HG02981 (cell line): ENCODE measurements around the gene G6PD.
"Not testable (repeated sequence)": the region's sequence is repeated elsewhere in the genome, so short reads cannot be mapped to it uniquely, and the experiment has no call there.

Experiments
- ATAC-seq: cut with Tn5 transposase; IDR thresholded peaks from one replicate; pipeline ENCODE4 v1.9.1; 2021; ENCODE audit warnings: mild to moderate bottlenecking, moderate library complexity; ENCODE audit not compliant: unreplicated experiment

G6PD gene

GRCh38 chrX:154546354-154547244 lies at the start of gene G6PD:
Gene G6PD (minus strand): TSS chrX:154546846. CDS start chrX:154546155, 691 bp downstream.
- ATAC-seq: peak; percentile 38

- no peak for ATAC-seq
Measured at GRCh38 chrX:154595559-154596249, 49.1 kb upstream of the G6PD start.

GRCh38 chrX:154594491-154594890 lies 47.8 kb upstream of the G6PD start:
- ATAC-seq: no peak

DNA sequence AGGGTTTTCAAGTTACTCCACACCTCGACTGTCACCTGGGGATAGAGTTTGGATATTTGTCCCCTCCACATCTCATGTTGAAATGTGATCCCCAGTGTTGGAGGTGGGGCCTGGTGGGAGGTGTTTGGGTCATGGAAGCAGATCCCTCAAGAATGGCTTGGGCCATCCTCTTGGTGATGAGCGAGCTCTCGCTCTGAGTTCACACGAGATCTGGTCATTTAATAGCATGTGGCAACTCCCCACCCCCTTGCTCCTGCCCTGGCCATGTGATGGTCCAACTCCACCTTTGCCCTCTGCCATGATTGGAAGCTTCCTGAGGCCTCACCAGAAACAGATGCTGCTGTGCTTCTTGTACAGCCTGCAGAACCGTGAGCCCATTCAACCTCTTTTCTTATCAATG lies 46.6 kb upstream of the G6PD start:
- ATAC-seq: no peak

GRCh38 chrX:154592505-154592904 lies 45.9 kb upstream of the G6PD start:
- ATAC-seq: no peak

DNA sequence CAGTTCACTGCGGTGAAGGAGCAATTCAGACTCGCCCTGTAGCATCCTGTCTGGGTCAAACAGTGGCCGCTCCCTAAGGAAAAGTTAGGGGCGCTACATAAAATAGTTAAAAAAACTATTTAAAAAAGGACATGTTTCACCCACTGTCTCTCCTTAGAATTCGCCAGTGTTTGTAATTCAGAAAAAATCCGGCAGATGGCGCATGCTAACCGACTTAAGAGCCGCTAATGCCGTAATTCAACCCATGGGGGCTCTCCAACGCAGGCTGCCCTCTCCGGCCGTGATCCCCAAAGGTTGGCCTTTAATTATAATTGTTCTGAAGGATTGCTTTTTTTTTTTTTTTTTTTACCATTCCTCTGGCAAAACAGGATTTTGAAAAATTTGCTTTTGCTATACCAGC lies 43.8 kb upstream of the G6PD start:
- ATAC-seq: not testable (repeated sequence)

GRCh38 chrX:154584585-154585183 lies 38.0 kb upstream of the G6PD start, which contains the start of gene CTAG1A:
Gene CTAG1A (plus strand): TSS chrX:154585133. CDS start chrX:154585207, 74 bp downstream.
- not testable (repeated sequence) for ATAC-seq

- ATAC-seq: not testable (repeated sequence)
Measured at GRCh38 chrX:154582994-154583393, 36.3 kb upstream of the G6PD start.

GRCh38 chrX:154575076-154575475 lies 28.4 kb upstream of the G6PD start:
- not testable (repeated sequence) for ATAC-seq

GRCh38 chrX:154573061-154573460 lies 26.4 kb upstream of the G6PD start:
- not testable (repeated sequence) for ATAC-seq

DNA sequence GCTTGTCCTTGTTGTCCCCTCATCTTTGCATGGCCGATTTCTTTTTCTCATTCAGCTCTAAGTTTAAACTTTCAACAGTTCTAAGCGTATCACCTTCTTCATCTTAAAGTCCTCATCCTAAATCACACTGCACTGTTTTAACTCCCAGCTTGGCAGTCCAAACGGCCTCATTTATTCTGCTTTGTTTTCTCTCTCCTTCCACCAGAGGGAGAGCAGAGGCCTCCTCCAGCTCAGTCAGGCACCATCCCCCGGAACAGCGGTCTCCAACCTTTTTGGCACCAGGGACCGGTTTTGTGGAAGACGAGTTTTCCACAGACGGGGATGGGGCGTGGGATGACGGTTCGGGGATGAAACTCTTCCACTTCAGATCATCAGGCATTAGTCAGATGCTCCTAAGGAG lies 23.7 kb upstream of the G6PD start:
- not testable (repeated sequence) for ATAC-seq

GRCh38 chrX:154562295-154562694 lies 15.6 kb upstream of the G6PD start:
- ATAC-seq: not testable (repeated sequence)

DNA sequence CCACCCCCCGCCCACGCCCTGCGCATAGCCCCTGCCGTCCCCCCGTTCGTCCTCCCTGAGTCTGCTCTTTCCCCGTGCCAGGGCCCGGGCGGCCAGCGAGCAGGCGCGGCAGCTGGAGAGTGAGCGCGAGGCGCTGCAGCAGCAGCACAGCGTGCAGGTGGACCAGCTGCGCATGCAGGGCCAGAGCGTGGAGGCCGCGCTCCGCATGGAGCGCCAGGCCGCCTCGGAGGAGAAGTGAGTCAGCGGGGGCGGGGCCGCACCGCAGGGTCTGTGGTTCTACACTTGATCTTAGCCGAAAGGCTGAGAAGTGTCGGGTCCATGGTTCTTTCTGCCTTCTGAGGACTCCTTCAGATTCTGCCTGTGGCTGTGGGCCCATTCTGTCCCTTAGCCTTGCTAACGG lies 13.7 kb upstream of the G6PD start:
- not testable (repeated sequence) for ATAC-seq

- not testable (repeated sequence) for ATAC-seq
Measured at GRCh38 chrX:154558896-154559295, 12.2 kb upstream of the G6PD start.

- not testable (repeated sequence) for ATAC-seq
Measured at GRCh38 chrX:154558060-154558690, 11.5 kb upstream of the G6PD start.

DNA sequence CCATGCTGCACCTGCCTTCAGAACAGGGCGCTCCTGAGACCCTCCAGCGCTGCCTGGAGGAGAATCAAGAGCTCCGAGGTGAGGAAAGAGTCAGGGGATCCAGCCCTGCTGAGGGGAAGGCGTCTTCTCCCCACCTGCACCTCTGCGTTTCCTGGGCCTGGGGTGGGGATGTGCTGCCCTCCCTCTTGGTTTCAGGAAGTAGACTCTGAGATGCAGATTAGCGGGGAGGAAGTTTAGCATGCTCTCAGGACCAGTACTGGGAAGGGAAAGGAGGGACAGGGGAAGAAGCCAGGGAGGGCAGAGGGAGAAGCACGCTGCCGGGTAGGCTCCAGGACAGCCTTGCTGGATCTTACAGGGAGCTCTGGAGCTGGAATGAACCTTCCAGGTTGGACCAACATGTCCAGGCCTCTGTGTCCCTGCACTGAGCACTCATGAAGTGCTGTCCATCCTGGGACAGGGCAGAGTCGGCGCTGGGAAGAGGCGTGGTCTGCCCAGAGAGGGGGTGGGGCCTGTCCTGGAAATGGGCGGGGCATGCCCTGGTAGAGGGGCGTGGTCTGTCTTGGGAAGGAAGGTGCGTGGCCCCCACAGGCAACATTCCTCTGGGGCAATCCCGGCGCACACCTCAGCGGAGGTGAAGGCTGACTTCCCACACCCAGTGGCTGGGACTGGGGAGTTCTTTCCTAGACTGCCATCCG lies 5.6 kb upstream of the G6PD start:
- not testable (repeated sequence) for ATAC-seq

DNA sequence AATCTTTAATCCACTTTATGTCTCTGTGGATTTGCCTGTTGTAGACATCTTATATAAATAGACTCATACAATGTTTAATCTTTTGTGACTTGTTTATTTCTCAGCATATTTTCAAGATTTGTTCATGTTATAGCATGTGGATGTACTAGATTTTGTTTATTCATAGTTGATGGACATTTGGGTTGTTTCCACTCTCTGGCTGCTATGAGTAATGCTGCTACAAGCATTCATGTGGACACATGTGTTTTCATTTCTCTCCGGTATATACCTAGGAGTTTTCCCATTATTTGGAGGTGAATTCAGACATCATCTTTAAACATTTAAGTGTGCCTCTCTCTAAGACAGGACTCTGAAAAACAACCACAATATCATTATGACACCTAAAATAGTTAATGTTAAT lies 3.1 kb upstream of the G6PD start:
- ATAC-seq: no peak

- no peak for ATAC-seq
Measured at GRCh38 chrX:154548028-154548316, 1.3 kb upstream of the G6PD start.

DNA sequence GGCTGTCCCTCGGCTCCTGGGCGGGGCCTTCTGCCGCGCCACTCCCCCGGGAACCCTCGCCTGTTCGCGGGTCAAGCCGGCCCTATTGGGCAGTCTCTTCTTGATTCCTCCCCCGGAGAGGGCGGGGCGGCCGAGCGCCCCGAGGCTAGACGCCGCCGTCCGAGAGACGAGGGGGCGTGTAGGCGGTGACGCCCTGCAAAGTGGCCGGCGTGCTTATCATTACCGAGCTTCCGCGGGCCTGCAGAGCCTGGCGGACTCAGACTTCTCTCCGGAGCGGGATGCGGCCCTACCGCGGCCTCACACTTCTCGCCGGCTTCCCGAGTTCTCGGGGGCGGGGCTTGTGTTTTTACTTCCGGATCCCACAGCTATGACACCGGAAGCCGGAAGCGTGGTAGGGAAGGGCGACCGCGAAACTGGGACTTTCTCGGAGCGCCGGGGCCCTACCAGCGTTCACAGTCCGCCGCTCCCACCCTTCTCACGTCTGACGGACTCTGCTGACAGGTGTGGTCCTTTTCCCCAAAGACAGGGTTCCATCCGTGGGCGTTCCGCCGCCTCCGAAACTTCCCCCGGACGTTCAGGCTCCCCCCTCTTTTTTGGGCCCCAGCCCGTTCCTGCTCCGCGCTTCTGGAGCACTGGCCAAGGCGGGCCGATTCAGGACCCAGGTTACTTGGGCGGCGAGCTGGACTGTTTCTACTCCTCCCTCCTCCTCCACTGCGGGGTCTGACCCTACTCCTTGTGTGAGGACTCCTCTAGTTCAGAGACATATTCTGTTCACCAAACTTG lies 790 bp upstream of the G6PD start, which contains the start of gene IKBKG:
IKBKG (plus strand) TSS at position 376 of the 783 bp plus-strand sequence. CDS start 4,383 bp downstream, outside the sequence.
- peak; percentile 80 for ATAC-seq
